ENCODE results near the gene SEPTIN7.

DNA sequence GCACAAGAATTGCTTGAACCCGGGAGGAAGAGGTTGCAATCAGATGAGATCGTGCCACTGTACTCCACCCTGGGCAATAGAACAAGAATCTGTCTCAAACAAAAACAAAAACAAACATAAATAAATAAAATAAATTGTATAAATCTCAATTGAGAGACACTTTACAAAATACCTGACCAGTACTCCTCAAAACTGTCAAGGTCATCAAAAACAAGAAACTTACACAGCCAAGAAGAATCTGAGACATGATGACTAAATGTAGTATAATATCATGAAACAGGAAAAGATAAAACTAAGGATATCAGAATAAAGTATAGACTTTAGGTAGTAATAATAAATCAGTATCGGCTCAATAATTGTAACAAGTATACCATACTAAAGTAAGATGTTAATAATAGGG, 26.9 kb upstream of the SEPTIN7 start:
- TF ChIP-seq, protein P1, sequence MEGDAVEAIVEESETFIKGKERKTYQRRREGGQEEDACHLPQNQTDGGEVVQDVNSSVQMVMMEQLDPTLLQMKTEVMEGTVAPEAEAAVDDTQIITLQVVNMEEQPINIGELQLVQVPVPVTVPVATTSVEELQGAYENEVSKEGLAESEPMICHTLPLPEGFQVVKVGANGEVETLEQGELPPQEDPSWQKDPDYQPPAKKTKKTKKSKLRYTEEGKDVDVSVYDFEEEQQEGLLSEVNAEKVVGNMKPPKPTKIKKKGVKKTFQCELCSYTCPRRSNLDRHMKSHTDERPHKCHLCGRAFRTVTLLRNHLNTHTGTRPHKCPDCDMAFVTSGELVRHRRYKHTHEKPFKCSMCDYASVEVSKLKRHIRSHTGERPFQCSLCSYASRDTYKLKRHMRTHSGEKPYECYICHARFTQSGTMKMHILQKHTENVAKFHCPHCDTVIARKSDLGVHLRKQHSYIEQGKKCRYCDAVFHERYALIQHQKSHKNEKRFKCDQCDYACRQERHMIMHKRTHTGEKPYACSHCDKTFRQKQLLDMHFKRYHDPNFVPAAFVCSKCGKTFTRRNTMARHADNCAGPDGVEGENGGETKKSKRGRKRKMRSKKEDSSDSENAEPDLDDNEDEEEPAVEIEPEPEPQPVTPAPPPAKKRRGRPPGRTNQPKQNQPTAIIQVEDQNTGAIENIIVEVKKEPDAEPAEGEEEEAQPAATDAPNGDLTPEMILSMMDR (IDR thresholded peaks at IDR 0.05): no peak
- TF ChIP-seq POLR2AphosphoS5 (IDR thresholded peaks at IDR 0.05; ENCODE audit: low read depth, low read length) (no peak), SIN3A (IDR thresholded peaks at IDR 0.05; ENCODE audit: borderline replicate concordance, insufficient read depth, low read depth, low read length) (no peak)
- TF ChIP-seq, protein P2, sequence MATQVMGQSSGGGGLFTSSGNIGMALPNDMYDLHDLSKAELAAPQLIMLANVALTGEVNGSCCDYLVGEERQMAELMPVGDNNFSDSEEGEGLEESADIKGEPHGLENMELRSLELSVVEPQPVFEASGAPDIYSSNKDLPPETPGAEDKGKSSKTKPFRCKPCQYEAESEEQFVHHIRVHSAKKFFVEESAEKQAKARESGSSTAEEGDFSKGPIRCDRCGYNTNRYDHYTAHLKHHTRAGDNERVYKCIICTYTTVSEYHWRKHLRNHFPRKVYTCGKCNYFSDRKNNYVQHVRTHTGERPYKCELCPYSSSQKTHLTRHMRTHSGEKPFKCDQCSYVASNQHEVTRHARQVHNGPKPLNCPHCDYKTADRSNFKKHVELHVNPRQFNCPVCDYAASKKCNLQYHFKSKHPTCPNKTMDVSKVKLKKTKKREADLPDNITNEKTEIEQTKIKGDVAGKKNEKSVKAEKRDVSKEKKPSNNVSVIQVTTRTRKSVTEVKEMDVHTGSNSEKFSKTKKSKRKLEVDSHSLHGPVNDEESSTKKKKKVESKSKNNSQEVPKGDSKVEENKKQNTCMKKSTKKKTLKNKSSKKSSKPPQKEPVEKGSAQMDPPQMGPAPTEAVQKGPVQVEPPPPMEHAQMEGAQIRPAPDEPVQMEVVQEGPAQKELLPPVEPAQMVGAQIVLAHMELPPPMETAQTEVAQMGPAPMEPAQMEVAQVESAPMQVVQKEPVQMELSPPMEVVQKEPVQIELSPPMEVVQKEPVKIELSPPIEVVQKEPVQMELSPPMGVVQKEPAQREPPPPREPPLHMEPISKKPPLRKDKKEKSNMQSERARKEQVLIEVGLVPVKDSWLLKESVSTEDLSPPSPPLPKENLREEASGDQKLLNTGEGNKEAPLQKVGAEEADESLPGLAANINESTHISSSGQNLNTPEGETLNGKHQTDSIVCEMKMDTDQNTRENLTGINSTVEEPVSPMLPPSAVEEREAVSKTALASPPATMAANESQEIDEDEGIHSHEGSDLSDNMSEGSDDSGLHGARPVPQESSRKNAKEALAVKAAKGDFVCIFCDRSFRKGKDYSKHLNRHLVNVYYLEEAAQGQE (IDR thresholded peaks at IDR 0.05; ENCODE audit: insufficient read depth in 1 of 2, low read depth in 2 of 2, low read length in 1 of 2): no peak
